ENCODE measurements around the gene TACR3.
"Not testable (repeated sequence)": the region's sequence is repeated elsewhere in the genome, so short reads cannot be mapped to it uniquely, and the experiment has no call there.

Gene TACR3

GRCh38 chr4:103719830-103720207, at the start of gene TACR3:
TSS of gene TACR3 (minus strand) at chr4:103719985. CDS start at chr4:103719675, 310 bp downstream.
- DNase-seq (ENCODE audit: low spot score): peak; percentile 15

DNA sequence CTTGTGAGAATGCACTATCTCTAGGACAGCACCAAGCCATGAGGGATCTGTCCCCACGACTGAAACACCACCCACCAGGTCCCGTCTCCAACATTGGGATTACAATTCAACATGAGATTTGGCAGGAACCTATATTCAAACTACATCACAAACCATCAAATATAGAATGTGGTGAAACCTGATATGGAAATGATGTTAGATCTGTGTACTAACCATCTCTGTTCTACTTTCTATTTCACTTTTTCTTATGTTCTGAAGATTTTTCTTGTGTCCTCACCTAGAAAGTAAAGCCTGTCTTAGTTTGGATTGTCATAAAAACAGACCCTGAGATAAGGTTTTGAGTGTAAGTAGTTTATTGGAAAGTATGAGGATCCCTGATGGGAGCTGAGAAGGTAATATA, 37.8 kb upstream of the TACR3 start:
- no peak for DNase-seq (ENCODE audit: low spot score)

DNA sequence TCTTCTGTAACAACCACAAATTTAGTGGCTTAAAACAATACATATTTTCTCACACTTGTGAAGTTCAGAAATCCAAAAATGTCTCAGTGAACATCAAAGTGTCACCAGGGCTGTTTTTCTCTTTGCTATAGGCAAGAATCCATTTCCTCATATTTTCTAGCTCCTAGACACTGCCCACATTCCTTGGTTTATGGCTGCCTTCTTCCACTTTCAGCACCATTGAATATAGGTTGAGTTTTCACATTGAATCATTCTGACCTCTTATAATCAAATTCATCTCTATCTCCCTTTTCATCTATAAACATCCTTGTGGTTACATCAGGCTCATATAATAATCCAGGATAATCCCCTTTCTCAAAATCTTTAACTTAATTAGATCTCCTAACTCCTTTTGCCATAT, 37.0 kb upstream of the TACR3 start:
- no peak for DNase-seq (ENCODE audit: low spot score)

- DNase-seq (ENCODE audit: low spot score): peak; percentile 58
Observed at GRCh38 chr4:103754844-103755243, 35.1 kb upstream of the TACR3 start.

- no peak for DNase-seq (ENCODE audit: low spot score)
Observed at GRCh38 chr4:103753868-103754653, 34.3 kb upstream of the TACR3 start.

DNA sequence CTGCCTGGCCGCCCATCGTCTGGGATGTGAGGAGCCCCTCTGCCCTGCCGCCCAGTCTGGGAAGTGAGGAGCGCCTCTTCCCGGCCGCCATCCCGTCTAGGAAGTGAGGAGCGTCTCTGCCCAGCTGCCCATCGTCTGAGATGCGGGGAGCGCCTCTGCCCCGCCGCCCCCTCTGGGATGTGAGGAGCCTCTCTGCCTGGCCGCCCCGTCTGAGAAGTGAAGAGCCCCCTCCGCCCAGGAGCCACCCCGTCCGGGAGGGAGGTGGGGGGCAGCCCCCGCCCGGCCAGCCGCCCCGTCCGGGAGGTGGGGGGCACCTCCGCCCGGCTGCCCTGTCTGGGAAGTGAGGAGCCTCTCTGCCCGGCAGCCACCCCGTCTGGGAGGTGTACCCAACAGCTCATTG, 3.4 kb upstream of the TACR3 start:
- not testable (repeated sequence) for DNase-seq (ENCODE audit: low spot score)

DNA sequence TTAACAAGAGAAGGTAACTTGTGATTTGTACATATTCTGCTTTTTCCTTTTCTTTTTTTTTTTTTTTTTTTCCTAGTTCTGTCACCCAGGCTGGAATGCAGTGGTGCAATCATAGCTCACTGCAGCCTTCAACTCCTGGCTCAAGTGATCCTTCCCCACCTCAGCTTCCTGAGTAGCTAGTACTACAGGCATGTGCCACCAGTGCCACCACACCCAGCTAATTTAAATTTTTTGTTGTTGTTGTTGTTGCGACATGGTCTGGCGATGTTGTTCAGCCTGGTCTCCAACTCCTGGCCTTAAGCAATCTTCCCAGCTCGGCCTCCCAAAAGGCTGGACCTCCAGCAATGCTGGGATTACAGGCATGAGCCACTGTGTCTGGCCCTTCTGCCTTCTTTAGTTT, 1.5 kb upstream of the TACR3 start:
- no peak for DNase-seq (ENCODE audit: low spot score)

DNA sequence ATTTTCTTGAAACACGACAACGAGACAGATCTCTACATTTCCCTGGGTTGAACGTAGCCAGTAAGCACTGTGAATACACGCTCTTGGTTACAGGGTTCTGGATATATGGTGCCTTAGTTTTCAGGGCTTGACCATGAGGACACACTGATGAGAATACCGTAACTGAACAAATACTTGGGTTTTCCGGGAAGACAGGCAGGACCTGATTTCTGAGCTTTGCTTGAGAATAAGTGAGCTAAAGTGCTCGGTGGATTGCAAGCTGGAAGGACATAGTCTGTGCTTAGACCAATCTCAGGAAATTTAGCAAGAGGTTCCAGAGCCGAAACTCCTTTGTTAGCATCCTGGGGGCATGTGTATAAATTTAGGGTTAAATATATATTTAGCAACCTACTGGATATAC, 876 bp upstream of the TACR3 start:
- no peak for DNase-seq (ENCODE audit: low spot score)

- DNase-seq (ENCODE audit: low spot score): peak; percentile 20
Observed at GRCh38 chr4:103719105-103719829, 518 bp downstream of the TACR3 start.

DNA sequence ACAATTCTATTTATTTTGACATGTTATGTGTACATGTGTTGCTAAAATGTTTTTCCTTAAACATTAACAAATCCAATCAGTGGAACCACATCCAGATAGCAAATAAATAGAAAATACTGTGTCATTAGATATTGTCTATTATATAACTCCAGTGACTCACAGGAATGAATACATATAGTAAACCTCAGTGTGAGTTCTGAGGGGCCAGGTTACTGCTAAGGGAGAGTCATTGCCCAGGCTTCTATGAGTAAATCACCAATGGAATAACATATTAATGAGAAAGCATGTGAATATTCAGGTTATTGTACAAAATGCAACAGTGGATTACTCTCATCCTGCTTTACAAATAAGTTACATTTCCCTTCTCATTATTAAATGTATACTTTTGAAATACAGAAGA, 27.2 kb downstream of the TACR3 start:
- no peak for DNase-seq (ENCODE audit: low spot score)

- no peak for DNase-seq (ENCODE audit: low spot score)
Observed at GRCh38 chr4:103673983-103674382, 45.8 kb downstream of the TACR3 start.

- DNase-seq (ENCODE audit: low spot score): not testable (repeated sequence)
Observed at GRCh38 chr4:103666764-103667163, 53.0 kb downstream of the TACR3 start.

- DNase-seq (ENCODE audit: low spot score): no peak
Observed at GRCh38 chr4:103664436-103665075, 55.2 kb downstream of the TACR3 start.

DNA sequence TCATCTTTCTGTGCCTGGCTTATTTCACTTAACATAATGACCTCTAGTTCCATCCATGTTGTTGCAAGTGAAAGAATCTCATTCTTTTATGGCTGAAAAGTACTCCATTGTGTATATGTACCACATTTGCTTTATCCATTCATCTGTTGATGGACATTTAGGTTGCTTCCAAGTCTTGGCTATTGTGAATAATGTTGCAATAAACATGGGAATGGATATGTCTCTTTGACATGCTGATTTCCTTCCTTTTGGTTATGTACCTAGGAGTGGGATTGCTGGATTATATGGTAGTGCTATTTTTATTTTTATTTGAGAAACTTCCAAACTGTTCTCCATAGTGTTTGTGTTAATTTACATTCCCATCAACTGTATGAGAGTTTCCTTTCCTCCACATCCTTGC, 71.2 kb downstream of the TACR3 start:
- DNase-seq (ENCODE audit: low spot score): no peak

DNA sequence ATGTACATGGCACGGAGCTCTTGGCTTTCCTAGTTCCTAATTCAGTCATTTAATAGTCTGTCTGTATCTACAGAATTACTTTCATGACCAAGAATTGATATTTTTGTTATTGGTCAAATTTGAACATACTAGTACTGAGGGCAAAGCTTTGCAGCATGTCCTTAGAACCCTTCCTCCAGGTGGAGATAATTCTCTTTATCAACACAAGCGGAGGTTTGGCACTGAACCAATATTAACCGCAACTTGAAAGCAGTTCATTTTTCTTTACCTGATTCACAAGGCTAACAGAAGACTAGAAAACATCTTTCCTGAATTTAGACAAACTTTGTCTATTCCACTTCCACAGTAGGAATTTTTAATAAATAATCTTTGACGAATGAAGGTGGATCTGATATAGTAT, 73.8 kb downstream of the TACR3 start:
- DNase-seq (ENCODE audit: low spot score): no peak

DNA sequence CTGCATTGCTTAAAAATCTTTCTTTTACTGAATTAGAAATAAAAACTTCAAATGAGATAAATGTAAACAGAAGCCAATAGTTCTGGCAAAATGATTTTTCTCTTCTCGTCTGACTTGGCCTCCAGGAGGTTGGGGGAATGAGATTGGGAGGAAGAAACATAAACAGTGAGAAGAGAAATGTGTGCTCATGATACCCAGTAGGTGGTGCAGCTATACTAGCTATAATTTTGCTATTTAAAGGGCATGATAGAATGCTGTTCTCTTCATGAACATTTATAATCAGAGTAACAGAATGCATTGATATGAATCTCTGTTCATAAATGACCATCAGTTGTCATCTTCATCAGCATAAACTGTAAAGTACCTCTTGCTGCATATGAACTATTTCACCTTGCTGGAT, 85.5 kb downstream of the TACR3 start:
- DNase-seq (ENCODE audit: low spot score): peak; percentile 45

- DNase-seq (ENCODE audit: low spot score): no peak
Observed at GRCh38 chr4:103626296-103626695, 93.5 kb downstream of the TACR3 start.

GRCh38 chr4:103591841-103592240, 127.9 kb downstream of the TACR3 start:
- DNase-seq (ENCODE audit: low spot score): no peak

- DNase-seq (ENCODE audit: low spot score): peak; percentile 54
Observed at GRCh38 chr4:103567591-103567990, 152.2 kb downstream of the TACR3 start.

DNA sequence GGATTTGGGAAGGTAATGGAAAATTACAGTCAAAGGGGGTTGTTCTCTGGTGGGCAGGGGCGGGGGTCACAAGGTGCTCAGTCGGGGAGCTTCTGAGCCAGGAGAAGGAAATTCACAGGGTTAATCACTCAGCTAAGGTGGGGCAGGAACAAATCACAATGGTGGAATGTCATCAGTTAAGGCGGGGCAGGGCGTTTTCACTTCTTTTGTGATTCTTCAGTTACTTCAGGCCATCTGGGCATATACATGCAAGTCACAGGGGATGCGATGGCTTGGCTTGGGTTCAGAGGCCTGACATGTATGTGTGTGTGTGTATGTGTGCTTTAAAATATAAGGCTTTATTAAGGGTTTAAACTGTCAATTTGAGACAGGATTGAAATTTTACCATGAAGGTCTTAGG, 160.6 kb downstream of the TACR3 start:
- DNase-seq (ENCODE audit: low spot score): not testable (repeated sequence)
